Skin epidermis (tissue), 12 donors: ENCODE data around the gene ZNF263.
"Not testable (repeated sequence)": the region's sequence is repeated elsewhere in the genome, so short reads cannot be mapped to it uniquely, and the experiment has no call there.

Experiments used
- H3K27ac ChIP-seq, 21 experiments: fragments of 200-600 bp; sonication (generic) in 11 of 21; one replicate each; pipeline ENCODE4 v1.5.0; 2020; ENCODE audit warnings: mild to moderate bottlenecking in 3 of 21, inconsistent platforms in 2 of 21, moderate library complexity in 2 of 21
- H3K4me3 ChIP-seq, 7 experiments: fragments of 200-600 bp; sonication (generic) in 2 of 7; one replicate each; pipeline ENCODE4 v1.5.0; 2020; ENCODE audit warnings: inconsistent platforms in 2 of 7, mild to moderate bottlenecking in 2 of 7, moderate library complexity in 1 of 7

ZNF263 gene

DNA sequence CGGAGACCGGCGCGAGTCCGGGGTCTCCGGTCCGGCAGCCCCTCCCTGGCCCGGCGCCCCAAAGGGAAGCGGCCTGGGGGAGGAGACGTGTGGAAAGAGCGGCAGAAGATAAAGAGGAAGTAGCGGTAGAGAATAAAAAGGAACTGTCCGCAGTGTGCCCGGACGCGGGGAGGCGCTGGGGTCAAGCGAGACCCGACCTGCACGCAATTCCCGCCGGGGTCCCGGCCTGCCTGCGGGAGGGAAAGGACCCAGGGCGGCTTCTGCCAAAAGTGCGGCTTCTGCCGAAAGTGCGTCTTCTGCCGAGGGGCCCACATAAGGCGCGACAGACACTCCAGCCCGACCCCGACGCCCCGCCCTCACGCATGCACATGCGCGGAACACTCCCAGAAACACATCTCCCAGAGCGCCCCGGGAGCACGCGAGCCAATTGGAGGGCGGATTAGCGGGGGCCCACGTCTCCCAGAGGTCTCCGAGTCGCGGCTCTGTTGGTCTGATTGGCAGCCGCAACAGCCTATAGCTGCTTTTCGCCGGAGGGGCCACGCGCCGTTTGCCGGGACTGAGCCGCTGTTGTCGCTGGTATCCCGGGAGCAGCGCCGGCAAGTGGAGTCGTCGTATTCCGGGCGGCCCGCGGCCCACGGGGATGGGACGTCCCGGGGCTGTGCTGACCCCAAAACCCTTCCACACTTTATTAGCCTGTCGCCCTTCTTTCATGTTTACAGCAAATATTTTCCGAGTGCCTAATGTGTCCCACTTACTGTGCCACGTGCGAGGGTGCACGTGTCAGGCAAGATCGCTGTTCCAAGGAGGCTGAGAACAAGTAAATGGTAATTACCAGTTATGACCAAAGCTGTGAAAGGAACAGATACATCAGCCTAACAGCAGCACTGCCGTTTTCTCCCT lies 18.9 kb upstream of the ZNF263 start:
- H3K27ac ChIP-seq = peak overlapping the region; percentile 84 to 99 (median 98)
- peak overlapping the region; percentile 55 to 90 (median 73) for H3K4me3 ChIP-seq

DNA sequence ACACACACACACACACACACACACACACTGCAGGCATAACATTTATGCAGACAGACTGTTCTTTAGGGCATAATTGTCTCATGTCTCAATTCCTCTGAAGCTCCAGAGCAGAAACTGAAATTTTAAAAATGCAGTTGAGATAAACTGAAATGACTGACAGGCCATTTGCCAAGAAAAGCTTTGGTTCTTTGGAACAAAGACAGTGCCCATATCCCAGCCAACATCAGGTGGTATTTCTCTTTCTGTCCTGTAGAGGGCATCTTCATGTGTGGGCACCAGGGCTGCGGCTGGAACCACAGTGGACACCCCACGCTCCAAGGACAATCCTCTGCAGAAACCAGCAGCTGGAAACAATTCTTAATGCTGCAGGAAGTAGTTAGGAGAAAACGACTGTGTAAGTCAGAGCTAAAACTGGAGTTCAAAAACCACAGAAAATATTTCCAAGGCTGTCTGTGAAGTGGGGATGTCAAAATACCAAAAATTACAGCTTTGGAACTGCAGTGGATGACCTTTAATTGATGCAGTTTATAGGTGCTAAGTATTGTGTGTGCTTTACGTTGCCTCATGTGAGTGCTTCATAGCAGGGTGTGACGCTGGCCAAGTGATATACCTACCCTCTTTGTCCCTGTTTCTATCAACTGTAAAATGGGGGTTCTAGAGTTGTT lies 16.3 kb upstream of the ZNF263 start:
- Histone ChIP-seq H3K4me3 (no peak overlapping the region), H3K27ac (peak overlapping the region in 1 of 21 experiments; percentile 1)

DNA sequence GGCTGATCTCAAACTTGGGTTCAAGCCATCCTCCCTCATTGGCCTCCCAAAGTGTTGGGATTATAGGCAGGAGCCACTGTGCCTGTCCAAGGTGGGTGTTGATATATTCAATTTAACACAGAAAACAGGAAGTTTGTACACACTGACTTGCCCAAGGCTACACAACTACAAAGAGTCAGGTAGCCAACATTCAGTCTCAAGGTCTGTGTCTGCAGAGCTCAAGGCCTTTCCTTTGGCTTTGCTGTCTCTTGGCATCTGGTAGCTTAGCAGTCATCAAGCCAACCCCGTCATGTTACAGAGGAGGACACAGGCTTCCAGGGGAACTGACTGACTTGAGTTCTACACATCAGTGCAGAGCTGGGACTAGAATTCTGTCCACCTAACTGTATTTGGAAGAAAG lies 15.0 kb upstream of the ZNF263 start:
- H3K4me3 ChIP-seq = no peak overlapping the region
- H3K27ac ChIP-seq = no peak overlapping the region

DNA sequence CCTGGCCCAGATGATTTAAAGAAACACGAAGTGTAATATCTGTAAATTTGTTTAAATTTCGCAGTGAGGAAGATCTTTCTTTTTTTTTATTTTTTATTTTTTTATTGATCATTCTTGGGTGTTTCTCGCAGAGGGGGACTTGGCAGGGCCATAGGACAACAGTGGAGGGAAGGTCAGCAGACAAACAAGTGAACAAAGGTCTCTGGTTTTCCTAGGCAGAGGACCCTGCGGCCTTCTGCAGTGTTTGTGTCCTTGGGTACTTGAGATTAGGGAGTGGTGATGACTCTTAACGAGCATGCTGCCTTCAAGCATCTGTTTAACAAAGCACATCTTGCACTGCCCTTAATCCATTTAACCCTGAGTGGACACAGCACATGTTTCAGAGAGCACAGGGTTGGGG lies 12.6 kb upstream of the ZNF263 start:
- H3K4me3 ChIP-seq, H3K27ac ChIP-seq: not testable (repeated sequence)

DNA sequence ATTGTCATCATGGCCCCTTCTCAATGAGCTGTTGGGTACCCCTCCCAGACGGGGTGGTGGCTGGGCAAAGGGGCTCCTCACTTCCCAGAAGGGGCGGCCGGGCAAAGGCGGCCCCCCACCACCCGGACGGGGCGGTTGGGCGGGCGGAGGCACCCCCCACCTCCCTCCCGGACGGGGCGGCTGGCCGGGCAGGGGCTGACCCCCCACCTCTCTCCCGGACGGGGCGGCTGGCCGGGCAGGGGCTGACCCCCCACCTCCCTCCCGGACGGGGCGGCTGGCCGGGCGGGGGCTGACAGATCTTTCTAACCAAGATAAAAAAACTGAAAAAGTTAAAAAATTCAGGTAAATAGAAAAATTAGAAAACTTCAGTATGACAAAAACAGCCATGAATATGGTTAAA lies 12.0 kb upstream of the ZNF263 start:
- H3K4me3 ChIP-seq, H3K27ac ChIP-seq: not testable (repeated sequence)

DNA sequence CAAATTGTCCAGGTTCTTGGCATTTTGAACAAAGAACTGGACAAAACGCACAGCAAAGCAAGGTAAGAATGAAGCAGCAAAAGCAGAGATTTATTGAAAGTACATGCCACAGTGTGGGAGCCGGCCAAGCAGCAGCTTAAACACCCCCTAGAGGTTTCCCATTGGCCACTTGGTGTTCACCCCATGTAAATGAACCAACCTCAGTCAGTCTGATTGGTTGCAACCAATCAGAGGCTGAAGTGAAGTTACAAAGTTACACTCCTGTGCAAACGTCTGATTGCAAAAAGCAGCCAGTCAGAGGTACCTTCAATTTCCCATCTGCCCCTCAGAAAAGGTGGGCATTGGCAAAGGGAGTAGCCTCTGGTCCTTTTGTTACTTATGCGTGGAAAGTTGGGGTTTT lies 8.8 kb upstream of the ZNF263 start:
- H3K27ac ChIP-seq = no peak overlapping the region
- H3K4me3 ChIP-seq = no peak overlapping the region

DNA sequence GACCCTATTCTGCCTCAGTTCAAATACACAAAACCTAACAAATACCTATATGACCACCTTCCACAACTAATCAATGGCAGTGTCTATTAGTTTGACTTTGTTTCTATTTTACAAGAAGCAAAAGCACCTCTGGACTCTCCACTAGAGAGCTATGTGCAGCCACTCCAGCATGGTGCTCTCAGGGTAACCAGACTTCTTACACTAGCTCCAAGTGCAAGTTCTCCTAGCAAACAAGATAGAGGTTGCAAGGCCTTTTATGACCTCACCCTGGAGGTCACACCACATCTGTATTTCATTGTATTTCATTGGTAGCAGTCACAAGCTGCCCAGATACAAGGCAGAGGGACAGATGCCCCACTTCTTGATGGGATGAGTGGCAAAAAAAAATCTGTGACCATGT lies 8.3 kb upstream of the ZNF263 start:
- H3K27ac ChIP-seq = no peak overlapping the region
- H3K4me3 ChIP-seq = no peak overlapping the region

DNA sequence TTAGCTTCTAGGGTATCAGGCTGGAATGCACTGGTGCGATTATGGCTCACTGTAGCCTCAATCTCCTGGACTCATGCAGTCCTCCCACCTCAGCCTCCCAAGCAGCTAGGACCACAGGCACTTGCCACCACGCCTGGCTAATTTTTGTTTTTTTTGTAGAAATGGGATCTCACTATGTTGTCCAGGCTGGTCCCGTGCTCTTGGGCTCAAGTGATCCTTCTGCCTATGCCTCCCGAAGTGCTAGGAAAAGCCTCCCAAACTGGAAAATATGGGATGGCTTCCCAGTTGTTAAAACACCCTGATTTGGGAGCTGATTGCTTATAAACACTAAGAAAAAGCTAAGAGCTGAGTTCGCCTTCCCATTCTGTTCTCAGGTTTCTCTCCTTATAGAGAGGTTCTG lies 6.6 kb upstream of the ZNF263 start:
- H3K4me3 ChIP-seq = no peak overlapping the region
- no peak overlapping the region for H3K27ac ChIP-seq

DNA sequence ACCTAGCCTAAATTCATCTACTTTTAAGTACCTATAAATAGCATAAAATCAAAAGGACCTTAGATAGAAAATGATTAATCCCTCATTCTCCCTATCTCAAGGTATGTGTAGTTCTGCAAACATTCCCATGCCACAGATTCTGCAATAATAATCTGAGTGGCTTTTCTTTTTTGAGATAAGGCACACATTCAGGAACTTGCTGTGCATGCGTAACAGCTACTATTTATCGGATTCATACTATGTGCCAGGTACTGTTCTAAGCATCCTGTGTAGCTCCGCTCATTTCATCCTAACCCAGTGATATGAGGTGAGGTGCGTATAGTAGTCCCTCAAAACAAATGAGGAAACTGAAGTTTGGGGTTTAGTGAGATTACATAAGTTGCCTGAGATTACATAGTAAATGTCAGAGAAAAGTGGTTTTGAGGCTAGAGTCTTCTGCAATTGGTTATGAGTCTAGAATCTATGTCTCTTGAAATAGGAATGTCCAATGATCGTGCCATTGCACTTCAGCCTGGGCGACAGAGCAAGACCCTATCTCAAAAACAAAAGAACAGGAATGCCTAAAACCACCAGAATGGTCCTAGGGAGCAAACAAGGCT lies 2.0 kb upstream of the ZNF263 start:
- Histone ChIP-seq H3K4me3 (no peak overlapping the region), H3K27ac (no peak overlapping the region)

DNA sequence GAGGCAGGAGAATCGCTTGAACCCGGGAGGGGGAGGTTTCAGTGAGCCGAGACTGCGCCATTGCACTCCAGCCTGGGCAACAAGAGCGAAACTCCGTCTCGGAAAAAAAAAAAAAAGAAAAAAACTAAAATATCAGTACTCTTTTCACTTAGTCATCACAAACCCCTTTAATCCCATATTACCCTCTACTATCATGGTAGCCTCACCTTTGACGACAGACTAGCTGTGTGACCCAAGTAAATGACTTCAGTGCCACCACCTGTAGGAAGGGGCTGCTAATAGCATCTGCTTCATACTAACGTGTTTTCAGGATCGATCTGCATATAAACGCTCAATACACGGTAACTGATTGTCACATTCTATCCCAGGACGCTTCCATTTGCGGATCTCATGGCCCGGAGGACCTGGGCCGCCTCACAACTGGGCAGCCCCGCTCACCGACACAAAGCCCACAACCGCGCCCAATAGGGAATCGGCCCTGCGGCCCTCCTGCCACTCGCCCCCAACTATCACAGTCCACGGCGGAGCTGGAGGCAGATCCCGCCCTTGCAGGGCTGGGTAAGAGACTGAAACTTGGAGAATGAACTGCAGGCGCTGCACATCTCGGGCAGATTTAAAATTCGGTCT lies 1.1 kb upstream of the ZNF263 start:
- peak overlapping the region; percentile 67 to 99 (median 87) for H3K4me3 ChIP-seq
- H3K27ac ChIP-seq = peak overlapping the region; percentile 91 to 100 (median 98)

DNA sequence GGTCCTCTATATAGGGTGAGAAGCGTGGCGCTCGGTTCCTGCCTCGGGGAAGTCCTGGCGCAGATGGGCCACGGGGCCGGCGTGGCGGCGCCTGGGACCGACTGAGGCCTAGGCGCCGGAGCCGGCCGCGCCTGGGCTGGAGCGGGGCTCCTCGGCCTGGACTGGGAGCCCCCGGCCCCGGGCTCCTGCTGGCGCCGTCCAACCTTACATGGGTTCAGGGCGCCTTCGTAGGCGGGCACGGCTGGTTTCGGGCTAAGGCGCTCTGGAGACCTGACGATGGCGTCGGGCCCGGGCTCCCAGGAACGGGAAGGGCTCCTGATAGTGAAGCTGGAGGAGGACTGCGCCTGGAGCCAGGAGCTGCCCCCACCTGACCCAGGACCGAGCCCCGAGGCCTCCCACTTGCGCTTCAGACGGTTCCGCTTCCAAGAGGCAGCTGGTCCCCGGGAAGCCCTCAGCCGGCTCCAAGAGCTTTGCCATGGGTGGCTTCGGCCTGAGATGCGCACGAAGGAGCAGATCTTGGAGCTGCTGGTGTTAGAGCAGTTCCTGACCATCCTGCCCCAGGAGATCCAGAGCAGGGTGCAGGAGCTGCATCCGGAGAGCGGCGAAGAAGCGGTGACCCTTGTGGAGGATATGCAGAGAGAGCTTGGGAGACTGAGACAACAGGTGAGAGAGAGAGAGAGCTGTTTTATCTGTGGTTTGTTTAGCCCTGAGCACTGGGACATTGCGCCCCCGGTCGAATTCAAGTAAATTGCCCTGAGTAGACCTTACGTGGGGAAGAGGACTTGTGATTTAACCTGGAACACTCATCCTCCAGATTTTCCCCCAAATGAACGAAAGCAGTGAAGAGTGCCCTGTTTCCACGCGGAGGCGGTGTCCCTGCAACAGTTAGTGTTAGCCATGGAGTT lies 504 bp downstream of the ZNF263 start:
- peak overlapping the region; percentile 67 to 99 (median 87) for H3K4me3 ChIP-seq
- peak overlapping the region; percentile 91 to 100 (median 98) for H3K27ac ChIP-seq

DNA sequence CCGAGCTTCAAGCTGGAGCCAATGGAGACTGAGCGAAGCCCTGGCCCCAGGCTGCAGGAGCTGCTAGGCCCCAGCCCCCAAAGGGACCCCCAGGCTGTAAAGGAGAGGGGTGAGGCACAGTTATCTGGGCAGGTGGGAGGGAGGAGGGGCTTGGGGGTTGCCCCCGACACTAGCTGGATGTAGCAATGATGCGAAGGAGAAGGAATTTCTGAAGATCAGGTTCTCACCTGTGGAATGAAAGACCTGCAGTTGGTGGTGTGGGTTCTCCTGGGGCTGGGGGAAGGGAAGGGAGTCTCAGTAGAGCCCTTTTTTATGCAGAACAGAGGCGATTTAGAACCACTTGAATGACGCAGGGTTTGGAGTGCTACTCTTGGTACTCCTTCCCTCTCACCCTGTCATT lies 1.8 kb downstream of the ZNF263 start:
- Histone ChIP-seq H3K4me3 (peak overlapping the region in 1 of 7 experiments; percentile 99), H3K27ac (no peak overlapping the region)

DNA sequence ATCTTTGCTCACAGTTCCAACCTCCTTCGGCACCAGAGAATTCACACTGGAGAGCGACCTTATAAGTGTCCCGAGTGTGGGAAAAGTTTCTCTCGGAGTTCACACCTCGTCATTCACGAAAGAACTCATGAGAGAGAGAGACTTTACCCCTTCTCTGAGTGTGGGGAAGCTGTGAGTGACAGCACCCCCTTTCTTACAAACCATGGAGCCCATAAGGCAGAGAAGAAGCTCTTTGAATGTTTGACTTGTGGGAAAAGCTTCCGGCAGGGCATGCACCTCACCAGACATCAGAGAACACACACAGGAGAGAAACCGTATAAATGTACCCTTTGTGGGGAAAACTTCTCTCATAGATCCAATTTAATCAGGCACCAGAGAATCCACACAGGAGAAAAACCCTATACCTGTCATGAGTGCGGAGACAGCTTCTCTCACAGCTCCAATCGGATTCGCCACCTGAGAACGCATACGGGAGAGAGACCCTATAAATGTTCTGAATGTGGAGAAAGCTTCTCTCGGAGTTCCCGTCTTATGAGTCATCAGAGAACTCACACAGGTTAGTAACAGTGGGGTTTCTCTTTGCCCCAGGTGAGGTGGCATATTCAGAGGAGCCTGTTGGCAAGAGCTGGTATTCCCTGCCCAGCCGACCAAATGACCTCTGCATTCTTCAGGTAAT lies 6.8 kb downstream of the ZNF263 start:
- Histone ChIP-seq H3K27ac (no peak overlapping the region), H3K4me3 (no peak overlapping the region)

DNA sequence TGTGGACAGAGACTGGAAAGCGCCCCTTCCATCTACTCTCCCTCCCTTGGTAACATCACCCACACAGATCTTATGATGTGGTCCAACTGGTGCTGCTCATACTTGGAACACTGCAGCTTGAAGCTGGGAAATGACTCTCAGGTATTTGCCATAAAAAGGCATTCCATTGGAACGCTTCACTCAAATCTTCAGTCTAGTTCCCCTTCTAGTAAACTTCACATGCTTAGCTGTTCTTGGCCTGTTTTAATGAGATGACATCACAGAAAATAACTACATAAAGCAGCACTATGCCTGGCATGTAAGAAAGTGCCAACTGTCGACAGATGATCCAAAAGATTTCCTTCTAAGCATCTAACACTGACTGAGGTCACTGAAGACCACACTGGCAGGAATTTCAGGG lies 9.3 kb downstream of the ZNF263 start:
- no peak overlapping the region for H3K27ac ChIP-seq
- H3K4me3 ChIP-seq = no peak overlapping the region

DNA sequence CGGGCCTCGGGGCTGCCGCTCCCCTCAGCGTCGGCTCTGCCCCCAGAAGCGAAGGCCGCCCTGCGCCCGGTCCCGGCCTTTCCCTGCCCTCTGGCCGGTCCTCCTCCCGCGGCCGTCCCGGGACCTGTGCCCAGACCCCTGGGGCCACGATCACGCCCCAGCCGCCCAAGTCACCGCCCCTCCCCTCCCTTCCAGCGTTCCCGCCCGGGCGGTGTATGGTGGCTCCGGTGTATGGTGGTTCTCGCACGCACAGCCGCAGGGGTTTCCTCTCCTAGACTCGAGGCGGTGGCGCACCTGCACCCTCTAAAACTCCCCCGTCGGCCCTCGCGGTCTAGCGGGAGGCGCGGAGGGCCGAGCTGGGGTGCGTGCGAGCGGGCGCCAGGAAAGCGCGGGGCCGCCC lies 11.9 kb downstream of the ZNF263 start:
- Histone ChIP-seq H3K27ac (no peak overlapping the region), H3K4me3 (no peak overlapping the region)

DNA sequence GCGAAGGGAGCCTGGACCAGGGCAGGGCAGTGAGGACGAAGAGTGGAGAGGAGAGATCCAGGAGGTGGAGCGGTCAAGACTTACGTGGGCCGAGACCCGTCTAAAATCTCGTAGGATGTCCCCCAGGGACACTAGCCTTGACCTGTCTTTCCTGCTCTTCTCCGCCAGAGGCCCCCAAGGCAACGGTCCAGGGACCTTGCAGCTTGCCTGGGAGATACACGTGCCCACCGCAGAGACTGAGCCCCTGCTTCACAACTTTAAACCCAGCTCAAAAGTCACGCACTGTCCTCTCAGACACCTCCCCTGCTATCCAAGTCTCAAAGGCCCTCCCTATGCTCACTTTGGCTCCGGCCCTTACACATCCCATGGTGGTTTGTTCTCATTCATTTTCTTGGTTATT lies 12.5 kb downstream of the ZNF263 start:
- H3K4me3 ChIP-seq = no peak overlapping the region
- H3K27ac ChIP-seq = no peak overlapping the region

DNA sequence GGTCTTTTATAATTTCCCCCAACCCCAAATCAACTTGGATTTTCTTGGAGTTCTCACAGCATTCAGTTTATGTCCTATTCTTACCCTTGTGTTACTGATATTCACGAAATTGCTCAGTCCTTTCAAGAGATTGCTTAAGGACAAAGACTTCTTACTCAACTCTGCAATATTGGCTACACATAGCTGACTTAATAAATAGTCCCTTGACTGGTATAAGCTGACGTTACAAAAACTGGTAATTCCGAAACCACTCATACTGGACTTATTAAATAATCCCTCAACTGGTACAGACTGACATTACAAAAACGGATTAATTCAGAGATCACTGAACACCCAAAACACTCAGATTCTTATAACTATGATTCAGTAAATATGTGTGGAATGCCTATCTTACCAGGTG lies 21.1 kb downstream of the ZNF263 start:
- H3K27ac ChIP-seq = no peak overlapping the region

DNA sequence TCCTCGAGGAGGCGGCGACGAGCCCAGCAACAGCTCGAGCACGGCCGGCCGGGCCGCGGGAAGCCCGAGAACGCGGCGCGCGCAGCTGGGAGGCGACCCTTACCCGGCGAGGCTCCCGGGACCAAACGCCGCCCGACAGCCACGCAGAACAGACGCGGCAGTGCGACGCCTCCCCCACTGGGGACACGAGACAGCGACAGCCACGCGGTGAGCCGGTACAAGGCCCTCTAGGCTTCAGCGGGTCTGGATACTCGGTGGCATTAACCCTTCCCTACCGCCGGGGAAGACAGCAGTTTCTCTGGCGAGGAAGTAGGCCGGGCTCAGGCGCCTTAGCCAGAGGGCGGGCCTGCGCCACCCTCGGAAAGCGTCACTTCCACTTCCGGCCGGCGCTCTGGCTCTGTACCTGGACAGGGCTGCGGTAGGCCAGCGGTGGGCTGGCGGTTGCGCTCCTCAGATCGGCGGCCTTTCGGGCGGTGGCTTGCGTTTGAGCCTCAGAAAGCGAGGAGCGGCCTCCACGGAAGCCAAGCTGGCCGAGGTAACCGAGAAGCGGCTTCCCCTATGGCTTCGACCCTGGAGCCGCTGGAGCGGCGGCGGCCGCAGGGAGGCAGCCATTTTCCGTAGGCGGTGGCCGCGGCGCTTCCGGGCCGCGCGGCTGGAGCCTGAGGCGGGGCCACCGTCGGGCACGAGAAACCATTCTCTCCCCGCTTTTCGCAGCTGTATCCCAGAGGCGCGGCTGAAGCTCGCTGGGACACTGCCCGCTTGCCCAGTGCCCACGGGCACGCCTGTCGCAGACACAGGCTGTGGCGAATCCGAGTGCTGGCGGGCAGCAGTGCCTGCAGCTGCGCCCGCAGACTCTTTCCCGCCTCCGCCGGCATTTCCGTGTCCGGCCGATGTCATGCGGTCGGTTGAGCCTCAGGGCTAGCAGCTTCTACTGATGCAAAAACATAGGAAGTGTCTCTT lies 22.1 kb downstream of the ZNF263 start, which contains the start of the genes TIGD7 and ZNF75A:
Gene TIGD7 (minus strand): TSS at position 322 of the 960 bp plus-strand sequence. CDS start 4,816 bp downstream, outside the sequence.
Gene ZNF75A (plus strand): TSS at position 389 of the 960 bp plus-strand sequence. CDS start 2,932 bp downstream, outside the sequence.
- Histone ChIP-seq H3K27ac (peak within 1 kb of the TSS; percentile 48 to 93 (median 84)), H3K4me3 (peak within 1 kb of the TSS; percentile 46 to 77 (median 66))

More for the DNA sequence above, 21.1 kb downstream of the ZNF263 start:
- peak overlapping the region in 4 of 7 experiments; percentile 46 to 66 (median 50) for H3K4me3 ChIP-seq
